Neural progenitor cell (in vitro differentiated cells): Measurements from ENCODE around the gene FAM174B. TPM values are rescaled to one million over a fixed set of nuclear protein-coding genes. Genes with fewer than 3 reads are reported as not detected.

Source experiments
- DNase-seq: peaks from one replicate; pipeline ENCODE4 v3.0.0-alpha.2; 2016; ENCODE audit warnings: low spot score
- H2AFZ ChIP-seq: fragments of 200-600 bp; sonication (generic); replicated peaks from 2 replicates; pipeline ENCODE4 v1.6.1; 2016; ENCODE audit warnings: antibody characterized with exemption
- H3F3A ChIP-seq: fragments of 200-600 bp; sonication (generic); 2 replicates; pipeline ENCODE4 v1.6.1; 2016; ENCODE audit warnings: antibody characterized with exemption, low read depth
- H3K27ac ChIP-seq: fragments of 200-600 bp; sonication (generic); 2 replicates; pipeline ENCODE4 v1.5.1; 2016; ENCODE audit warnings: mild to moderate bottlenecking
- H3K27me3 ChIP-seq: fragments of 200-600 bp; sonication (generic); 2 replicates; pipeline ENCODE4 v1.6.1; 2016; ENCODE audit warnings: mild to moderate bottlenecking, moderate library complexity
- H3K36me3 ChIP-seq: fragments of 200-600 bp; sonication (generic); 2 replicates; pipeline ENCODE4 v1.5.1; 2016
- H3K4me1 ChIP-seq: fragments of 200-600 bp; sonication (generic); 2 replicates; pipeline ENCODE4 v1.6.1; 2016; ENCODE audit warnings: mixed run types
- H3K4me2 ChIP-seq: fragments of 200-600 bp; sonication (generic); 2 replicates; pipeline ENCODE4 v1.6.1; 2016
- H3K4me3 ChIP-seq: fragments of 200-600 bp; sonication (generic); 2 replicates; pipeline ENCODE4 v1.5.1; 2016
- H3K79me2 ChIP-seq: fragments of 200-600 bp; sonication (generic); 2 replicates; pipeline ENCODE4 v1.6.1; 2016; ENCODE audit warnings: low read depth
- H3K9ac ChIP-seq: fragments of 200-600 bp; sonication (generic); 2 replicates; pipeline ENCODE4 v1.6.1; 2016
- H3K9me3 ChIP-seq: fragments of 200-600 bp; sonication (generic); 2 replicates; pipeline ENCODE4 v1.5.1; 2016; ENCODE audit warnings: low read depth
- H4K20me1 ChIP-seq: fragments of 200-600 bp; sonication (generic); 2 replicates; pipeline ENCODE4 v1.6.1; 2016; ENCODE audit warnings: low read depth
- H3K27ac Mint-ChIP-seq: 3 replicates; pipeline ENCODE4 v1.8.0; 2021; ENCODE audit warnings: mixed read lengths
- H3K27me3 Mint-ChIP-seq: 2 replicates; pipeline ENCODE4 v1.8.0; 2022; ENCODE audit warnings: low read depth, mild to moderate bottlenecking, inconsistent platforms, moderate library complexity, mixed read lengths; ENCODE audit not compliant: insufficient read depth
- H3K36me3 Mint-ChIP-seq: 3 replicates; pipeline ENCODE4 v1.8.0; 2021; ENCODE audit warnings: mixed read lengths
- H3K4me1 Mint-ChIP-seq: 3 replicates; pipeline ENCODE4 v1.8.0; 2021; ENCODE audit warnings: mixed read lengths
- H3K4me3 Mint-ChIP-seq: 3 replicates; pipeline ENCODE4 v1.8.0; 2021; ENCODE audit warnings: mild to moderate bottlenecking, moderate library complexity, mixed read lengths
- H3K9me3 Mint-ChIP-seq: 3 replicates; pipeline ENCODE4 v1.8.0; 2020; ENCODE audit warnings: mixed read lengths
- CTCF ChIP-seq: fragments of 200-600 bp; sonication (generic); IDR thresholded peaks from 2 replicates; pipeline ENCODE4 v1.5.1; 2017; ENCODE audit warnings: antibody characterized with exemption, mild to moderate bottlenecking
- EZH2 ChIP-seq: fragments of 200-600 bp; sonication (generic); IDR thresholded peaks from 2 replicates; pipeline ENCODE4 v1.6.1; 2017; ENCODE audit warnings: antibody characterized with exemption, mild to moderate bottlenecking, moderate library complexity
- EZH2phosphoT487 ChIP-seq: fragments of 200-600 bp; sonication (generic); IDR thresholded peaks from 2 replicates; pipeline ENCODE4 v1.6.1; 2017; ENCODE audit warnings: antibody characterized with exemption
- total RNA-seq: library from RNA; depleted of rRNA; stranded (reverse); fragments of >200 nt; gene quantifications from 2 replicates; pipeline ENCODE4 v1.2.3, GENCODE V29; 2015; ENCODE audit warnings: low replicate concordance

FAM174B gene
- total RNA-seq, 1 donor from 2014 or later, result 8.6 TPM

DNA sequence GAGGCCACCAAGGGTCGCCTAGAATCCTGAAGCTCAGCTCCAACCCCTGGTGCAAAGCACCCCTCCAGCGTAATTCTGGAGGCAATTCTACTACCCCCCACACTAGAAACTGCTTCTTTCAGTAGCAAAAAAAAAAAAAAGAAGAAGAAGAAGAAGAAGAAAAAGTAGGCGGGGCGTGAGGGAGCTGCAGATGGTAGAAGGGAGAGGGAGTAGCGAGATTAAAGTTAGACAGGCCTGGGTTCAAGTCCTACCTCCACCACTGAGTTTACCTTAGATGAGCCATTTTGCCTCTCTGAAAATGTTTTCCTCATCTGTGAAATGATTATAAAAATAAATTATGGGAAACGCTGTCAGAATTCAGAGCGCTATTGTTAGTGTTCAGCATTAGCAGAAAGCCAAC is 913 bp downstream of the FAM174B start:
- no peak for DNase-seq
- Histone ChIP-seq H2AFZ (no peak overlapping the region), H4K20me1 (no peaks in the 10 kb centered on the region), H3K79me2 (peaks cover 54% of the 10 kb centered on the region), H3K36me3 (no peaks in the 10 kb centered on the region), H3K4me2 (peak overlapping the region; percentile 82), H3K27ac (no peak overlapping the region), H3F3A (peaks cover 35% of the 10 kb centered on the region), H3K9ac (no peak overlapping the region), H3K4me1 (peaks cover 30% of the 10 kb centered on the region), H3K9me3 (no peaks in the 10 kb centered on the region), H3K27me3 (no peaks in the 10 kb centered on the region), H3K4me3 (peak overlapping the region; percentile 66)
- peaks cover 14% of the 10 kb centered on the region for H3K27me3 Mint-ChIP-seq
- TF ChIP-seq EZH2phosphoT487 (no peak), CTCF (no peak), EZH2 (no peak)
- no peaks in the 10 kb centered on the region for H3K36me3 Mint-ChIP-seq
- peak overlapping the region; percentile 82 for H3K4me3 Mint-ChIP-seq
- peaks cover 27% of the 10 kb centered on the region for H3K4me1 Mint-ChIP-seq
- H3K27ac Mint-ChIP-seq, result no peak overlapping the region
- peaks cover 4% of the 10 kb centered on the region for H3K9me3 Mint-ChIP-seq

- Histone ChIP-seq H3K27me3 (no peaks in the 10 kb centered on the region), H3K27ac (no peak overlapping the region), H4K20me1 (no peaks in the 10 kb centered on the region), H2AFZ (no peak overlapping the region), H3F3A (peaks cover 42% of the 10 kb centered on the region), H3K9me3 (no peaks in the 10 kb centered on the region), H3K79me2 (peaks cover 60% of the 10 kb centered on the region), H3K4me2 (peak overlapping the region; percentile 82), H3K4me3 (no peak overlapping the region), H3K9ac (no peak overlapping the region), H3K4me1 (peaks cover 36% of the 10 kb centered on the region), H3K36me3 (no peaks in the 10 kb centered on the region)
- H3K4me1 Mint-ChIP-seq, result peaks cover 27% of the 10 kb centered on the region
- peak overlapping the region; percentile 82 for H3K4me3 Mint-ChIP-seq
- no peaks in the 10 kb centered on the region for H3K36me3 Mint-ChIP-seq
- H3K27me3 Mint-ChIP-seq, result peaks cover 14% of the 10 kb centered on the region
- peaks cover 4% of the 10 kb centered on the region for H3K9me3 Mint-ChIP-seq
- DNase-seq, result peak; percentile 49
- TF ChIP-seq EZH2 (no peak), EZH2phosphoT487 (no peak), CTCF (no peak)
- no peak overlapping the region for H3K27ac Mint-ChIP-seq
Observed at GRCh38 chr15:92653836-92654539, 1.6 kb downstream of the FAM174B start.

- H3K4me1 ChIP-seq, result peaks cover 41% of the 10 kb centered on the region
- no peaks in the 10 kb centered on the region for H3K36me3 ChIP-seq
- Mint-ChIP-seq H3K27ac (no peak overlapping the region), H3K27me3 (peaks cover 14% of the 10 kb centered on the region), H3K4me3 (no peak overlapping the region), H3K36me3 (no peaks in the 10 kb centered on the region), H3K4me1 (peaks cover 27% of the 10 kb centered on the region), H3K9me3 (peaks cover 4% of the 10 kb centered on the region)
- peak overlapping the region; percentile 82 for H3K4me2 ChIP-seq
- peaks cover 67% of the 10 kb centered on the region for H3K79me2 ChIP-seq
- DNase-seq, result no peak
- no peak overlapping the region for H3K9ac ChIP-seq
- no peaks in the 10 kb centered on the region for H3K9me3 ChIP-seq
- H2AFZ ChIP-seq, result no peak overlapping the region
- no peaks in the 10 kb centered on the region for H4K20me1 ChIP-seq
- no peak overlapping the region for H3K27ac ChIP-seq
- H3K4me3 ChIP-seq, result no peak overlapping the region
- H3K27me3 ChIP-seq, result no peaks in the 10 kb centered on the region
- H3F3A ChIP-seq, result peaks cover 48% of the 10 kb centered on the region
- TF ChIP-seq EZH2 (no peak), CTCF (no peak), EZH2phosphoT487 (no peak)
Observed at GRCh38 chr15:92653366-92653765, 2.2 kb downstream of the FAM174B start.
